ENCODE data around the gene PKN1. TPM values are rescaled to one million over a fixed set of nuclear protein-coding genes. Genes with fewer than 3 reads are reported as not detected.

The PKN1 gene
- total RNA-seq, 2 experiments from 2014 or later = 171 TPM

DNA sequence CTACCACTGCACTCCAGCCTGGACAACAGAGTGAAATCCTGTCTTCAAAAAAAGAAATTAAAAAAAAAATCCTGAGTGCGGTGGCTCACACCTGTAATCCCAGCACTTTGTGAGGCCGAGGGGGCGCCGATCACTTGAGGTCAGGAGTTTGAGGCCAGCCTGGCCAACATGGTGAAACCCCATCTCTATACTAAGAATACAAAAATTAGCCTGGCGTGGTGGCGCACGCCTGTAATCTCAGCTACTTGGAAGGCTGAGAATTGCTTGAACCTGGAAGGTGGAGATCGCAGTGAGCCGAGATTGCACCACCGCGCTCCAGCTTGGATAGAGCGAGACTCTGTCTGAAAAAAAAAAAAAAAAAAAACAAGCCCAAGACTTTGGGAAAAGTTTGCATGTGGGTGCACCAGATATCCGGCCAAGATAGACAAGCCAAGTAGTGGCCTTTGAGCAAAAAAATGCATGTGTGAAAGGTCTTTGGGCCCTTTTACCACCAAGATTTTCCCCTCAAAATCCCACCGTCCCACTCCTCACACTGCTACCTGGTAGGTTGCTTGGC, 79.4 kb downstream of the PKN1 start:
- DNase-seq (no peak), ATAC-seq (ENCODE audit: poor library complexity) (no peak)
- intact Hi-C loops (cut with DNase I, micrococcal nuclease) = no loop called here
- Histone ChIP-seq H3K27me3 (ENCODE audit: control insufficient read depth in 1 of 2, insufficient read depth in 2 of 2, low read length in 2 of 2) (no peaks in the 10 kb centered on the region), H3K4me1 (ENCODE audit: insufficient read depth, low read length) (peaks cover 52% of the 10 kb centered on the region), H3K9me3 (ENCODE audit: control insufficient read depth in 1 of 2, insufficient read depth in 1 of 2, low read length in 2 of 2) (no peaks in the 10 kb centered on the region), H3K36me3 (ENCODE audit: insufficient read depth, low read length) (peaks cover 31% of the 10 kb centered on the region), H3K27ac (ENCODE audit: low read depth in 1 of 2, low read length in 2 of 2) (no peak overlapping the region), H3K4me3 (ENCODE audit: low read length) (no peak overlapping the region)
- H3K9me3 Mint-ChIP-seq = no peaks in the 10 kb centered on the region
- ChIA-PET POLR2A (interaction anchor here (0.7 to 10.0 kb wide), 3 partner anchors 7 to 862 kb away, joined by 3 to 430 read pairs (median 3); partner anchors contain the start of genes DNAJB1 and GIPC1), CTCF (no interaction called here)
- no peaks in the 10 kb centered on the region for H3K27me3 Mint-ChIP-seq
- peak overlapping the region; percentile 34 for H3K4me3 Mint-ChIP-seq
- peaks cover 49% of the 10 kb centered on the region for H3K36me3 Mint-ChIP-seq (ENCODE audit: low read depth)
- TF ChIP-seq, protein P1, sequence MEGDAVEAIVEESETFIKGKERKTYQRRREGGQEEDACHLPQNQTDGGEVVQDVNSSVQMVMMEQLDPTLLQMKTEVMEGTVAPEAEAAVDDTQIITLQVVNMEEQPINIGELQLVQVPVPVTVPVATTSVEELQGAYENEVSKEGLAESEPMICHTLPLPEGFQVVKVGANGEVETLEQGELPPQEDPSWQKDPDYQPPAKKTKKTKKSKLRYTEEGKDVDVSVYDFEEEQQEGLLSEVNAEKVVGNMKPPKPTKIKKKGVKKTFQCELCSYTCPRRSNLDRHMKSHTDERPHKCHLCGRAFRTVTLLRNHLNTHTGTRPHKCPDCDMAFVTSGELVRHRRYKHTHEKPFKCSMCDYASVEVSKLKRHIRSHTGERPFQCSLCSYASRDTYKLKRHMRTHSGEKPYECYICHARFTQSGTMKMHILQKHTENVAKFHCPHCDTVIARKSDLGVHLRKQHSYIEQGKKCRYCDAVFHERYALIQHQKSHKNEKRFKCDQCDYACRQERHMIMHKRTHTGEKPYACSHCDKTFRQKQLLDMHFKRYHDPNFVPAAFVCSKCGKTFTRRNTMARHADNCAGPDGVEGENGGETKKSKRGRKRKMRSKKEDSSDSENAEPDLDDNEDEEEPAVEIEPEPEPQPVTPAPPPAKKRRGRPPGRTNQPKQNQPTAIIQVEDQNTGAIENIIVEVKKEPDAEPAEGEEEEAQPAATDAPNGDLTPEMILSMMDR (IDR thresholded peaks at IDR 0.05) = no peak
- peaks cover 75% of the 10 kb centered on the region for H3K4me1 Mint-ChIP-seq (ENCODE audit: low read depth)
- peak overlapping the region; percentile 92 for H3K27ac Mint-ChIP-seq

DNA sequence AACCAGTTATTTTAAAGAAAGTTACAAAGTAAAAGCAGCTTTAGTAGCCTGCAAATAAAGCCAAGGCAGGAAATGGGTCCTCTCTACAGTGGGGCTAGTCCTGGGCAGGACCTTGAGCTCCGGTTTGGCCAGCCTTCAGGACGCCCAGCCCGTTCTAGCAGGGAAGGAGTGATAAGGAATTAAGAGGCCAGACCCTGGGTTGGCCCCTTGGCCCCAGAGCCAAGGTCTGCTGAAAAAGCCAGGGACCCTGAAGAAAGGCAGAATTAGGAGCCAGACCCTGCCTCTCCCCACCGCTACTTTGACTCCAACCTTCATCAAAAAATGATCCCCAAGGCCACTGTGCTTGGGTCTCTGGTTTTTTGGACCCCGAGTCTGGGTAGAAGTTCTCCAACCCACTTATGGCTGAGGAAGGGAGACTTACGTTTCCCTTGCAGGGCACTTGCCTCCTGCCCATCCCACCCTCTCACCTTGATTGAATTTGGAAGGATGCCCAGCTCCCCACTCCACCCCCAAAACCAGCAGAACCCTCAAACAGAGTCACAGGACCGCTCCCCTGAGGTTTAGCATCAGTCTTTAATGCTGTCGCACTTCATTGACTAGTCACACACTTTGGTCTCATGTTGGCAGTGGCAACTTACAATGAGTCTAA, 81.2 kb downstream of the PKN1 start:
- peak in 1 of 14 experiments; percentile 50 for DNase-seq

DNA sequence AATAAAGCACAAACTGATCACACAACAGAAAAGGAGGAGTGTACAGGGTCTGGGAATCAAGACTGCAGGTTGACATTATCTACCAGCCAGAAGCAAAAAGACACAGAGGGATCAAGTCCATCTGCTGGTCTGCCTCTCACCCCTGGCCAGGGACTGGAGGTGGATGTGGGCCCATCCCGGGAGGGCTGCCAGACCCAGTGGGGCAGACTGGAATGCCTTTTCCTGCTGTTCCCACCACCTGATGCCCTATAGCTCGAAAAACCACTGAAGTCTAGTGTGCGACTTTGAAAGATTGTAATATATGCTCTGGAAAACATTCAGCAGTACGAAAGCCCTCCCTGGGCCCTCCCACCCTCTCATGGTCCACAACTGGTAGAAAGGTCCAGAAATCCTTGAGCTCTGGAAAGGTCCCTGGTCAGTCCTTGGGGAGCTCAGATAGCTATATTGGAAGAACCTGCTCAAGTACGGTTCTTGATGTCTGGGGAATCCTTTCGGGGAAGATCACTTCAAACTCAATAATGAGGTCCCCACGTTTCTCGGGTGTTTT, 82.5 kb downstream of the PKN1 start:
- H3K4me3 Mint-ChIP-seq = peak overlapping the region; percentile 92
- peak overlapping the region; percentile 92 for H3K27ac Mint-ChIP-seq
- H3K36me3 Mint-ChIP-seq (ENCODE audit: low read depth) = peaks cover 60% of the 10 kb centered on the region
- TF ChIP-seq, protein P1 (IDR thresholded peaks at IDR 0.05) = no peak
- H3K9me3 Mint-ChIP-seq = no peaks in the 10 kb centered on the region
- Histone ChIP-seq H3K27me3 (ENCODE audit: control insufficient read depth in 1 of 2, insufficient read depth in 2 of 2, low read length in 2 of 2) (no peaks in the 10 kb centered on the region), H3K9me3 (ENCODE audit: control insufficient read depth in 1 of 2, insufficient read depth in 1 of 2, low read length in 2 of 2) (no peaks in the 10 kb centered on the region), H3K4me1 (ENCODE audit: insufficient read depth, low read length) (peaks cover 55% of the 10 kb centered on the region), H3K4me3 (ENCODE audit: low read length) (peak overlapping the region; percentile 93), H3K27ac (ENCODE audit: low read depth in 1 of 2, low read length in 2 of 2) (no peak overlapping the region), H3K36me3 (ENCODE audit: insufficient read depth, low read length) (peaks cover 31% of the 10 kb centered on the region)
- H3K4me1 Mint-ChIP-seq (ENCODE audit: low read depth) = peaks cover 78% of the 10 kb centered on the region
- intact Hi-C loops (cut with DNase I, micrococcal nuclease) = loop anchor here in 1 of 2 experiments (1.0 kb wide), 1 partner anchor 7 kb away; no protein-coding TSS in a partner anchor
- ChIA-PET POLR2A (interaction anchor here (9.8 kb wide), 1 partner anchor 7 kb away, joined by 430 read pairs; no protein-coding TSS in a partner anchor), CTCF (interaction anchor here (0.5 to 3.5 kb wide), 2 partner anchors 9 to 29 kb away, joined by 3 to 29 read pairs; no protein-coding TSS in a partner anchor)
- no peak for ATAC-seq (ENCODE audit: poor library complexity)
- DNase-seq = no peak
- H3K27me3 Mint-ChIP-seq = no peaks in the 10 kb centered on the region

More for the DNA sequence above, 81.2 kb downstream of the PKN1 start:
- H3K9me3 Mint-ChIP-seq = no peaks in the 10 kb centered on the region
- H3K27me3 ChIP-seq (ENCODE audit: control insufficient read depth in 1 of 2, insufficient read depth in 2 of 2, low read length in 2 of 2) = no peaks in the 10 kb centered on the region
- H3K4me3 Mint-ChIP-seq = peak overlapping the region; percentile 92
- no peaks in the 10 kb centered on the region for H3K9me3 ChIP-seq (ENCODE audit: control insufficient read depth in 1 of 2, insufficient read depth in 1 of 2, low read length in 2 of 2)
- ChIA-PET POLR2A (interaction anchor here (1.1 to 1.2 kb wide), 3 partner anchors 8 to 10 kb away, joined by 4 to 12 read pairs (median 4); no protein-coding TSS in a partner anchor), CTCF (interaction anchor here (0.7 to 1.5 kb wide), 2 partner anchors 22 to 37 kb away, joined by 3 to 5 read pairs; no protein-coding TSS in a partner anchor)
- intact Hi-C loops (cut with DNase I, micrococcal nuclease) = no loop called here
- H3K27ac Mint-ChIP-seq = peak overlapping the region; percentile 92
- H3K27me3 Mint-ChIP-seq = no peaks in the 10 kb centered on the region
- H3K4me1 ChIP-seq (ENCODE audit: insufficient read depth, low read length) = peaks cover 44% of the 10 kb centered on the region
- peaks cover 31% of the 10 kb centered on the region for H3K36me3 ChIP-seq (ENCODE audit: insufficient read depth, low read length)
- H3K27ac ChIP-seq (ENCODE audit: low read depth in 1 of 2, low read length in 2 of 2) = no peak overlapping the region
- H3K36me3 Mint-ChIP-seq (ENCODE audit: low read depth) = peaks cover 60% of the 10 kb centered on the region
- no peak overlapping the region for H3K4me3 ChIP-seq (ENCODE audit: low read length)
- no peak for ATAC-seq (ENCODE audit: poor library complexity)
- peaks cover 75% of the 10 kb centered on the region for H3K4me1 Mint-ChIP-seq (ENCODE audit: low read depth)
- TF ChIP-seq, protein P1 (IDR thresholded peaks at IDR 0.05) = no peak
